ENCODE data around the gene CCDC6.

Gene CCDC6

DNA sequence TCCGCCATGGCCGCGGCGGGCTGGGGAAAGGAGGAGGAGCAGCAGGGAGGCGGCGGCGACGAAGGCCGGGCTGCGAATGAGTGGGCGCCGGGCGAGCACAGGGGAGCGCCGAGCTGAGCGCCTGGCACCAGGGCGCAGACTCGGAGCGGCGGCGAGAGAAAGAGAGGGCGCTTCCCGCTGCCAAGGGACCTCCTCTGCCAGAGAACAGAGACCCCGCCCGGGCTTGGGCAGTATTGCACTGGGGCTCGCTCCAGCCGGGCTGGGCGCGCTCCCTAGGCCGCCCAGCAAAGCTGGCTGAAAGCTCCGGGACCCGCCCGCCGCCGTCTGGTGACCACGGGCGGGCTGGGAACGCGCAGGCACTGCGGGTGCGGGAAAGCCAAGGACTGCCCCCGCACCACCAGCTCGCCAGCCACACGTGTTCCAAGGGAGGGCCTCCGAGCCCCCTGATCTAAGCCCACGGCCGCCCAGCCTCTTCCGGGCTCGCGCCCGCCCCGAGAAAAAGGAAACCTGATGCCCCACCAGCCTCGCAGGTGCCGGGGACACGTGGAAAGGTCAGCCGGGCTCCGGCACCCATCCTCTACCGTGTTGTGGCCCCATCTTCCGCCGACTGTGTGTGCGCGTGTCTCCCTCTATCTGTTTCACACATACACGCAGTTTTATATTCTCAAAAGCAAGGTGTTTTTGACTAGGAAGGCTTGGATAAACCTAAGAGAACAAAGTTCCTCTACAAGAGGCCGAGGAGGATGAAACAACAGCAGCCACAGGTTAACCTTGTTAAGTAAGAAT is at the start of gene CCDC6 (continued):
- TF ChIP-seq MZF1 (tag by site-specific recombination; IDR thresholded peaks at IDR 0.05; ENCODE audit: borderline replicate concordance) (no peak; the same call in 1 of the 2 replicates), ZNF548 (tag by site-specific recombination; IDR thresholded peaks at IDR 0.05) (no peak), KLF1 (tag by site-specific recombination; IDR thresholded peaks at IDR 0.05) (peak; percentile 75), YY2 (tag by site-specific recombination; IDR thresholded peaks at IDR 0.05) (peak; percentile 88), ZFP3 (tag by site-specific recombination; IDR thresholded peaks at IDR 0.05; ENCODE audit: low read depth) (no peak), GLI4 (tag by site-specific recombination; IDR thresholded peaks at IDR 0.05) (peak; percentile 81; the same call in 1 of the 2 replicates), ZNF239 (tag by site-specific recombination; IDR thresholded peaks at IDR 0.05) (no peak), ZNF121 (tag by site-specific recombination; IDR thresholded peaks at IDR 0.05) (no peak), ZNF530 (tag by site-specific recombination; IDR thresholded peaks at IDR 0.05; ENCODE audit: low read depth) (no peak), ZNF169 (tag by site-specific recombination; IDR thresholded peaks at IDR 0.05) (no peak), ZNF544 (tag by site-specific recombination; IDR thresholded peaks at IDR 0.05) (no peak), ZNF140 (tag by site-specific recombination; IDR thresholded peaks at IDR 0.05) (no peak), ZEB2 (tag by site-specific recombination; IDR thresholded peaks at IDR 0.05) (peak; percentile 97), KLF10 (tag by site-specific recombination; IDR thresholded peaks at IDR 0.05) (peak; percentile 54; the same call in 1 of the 2 replicates), ZNF629 (tag by site-specific recombination; IDR thresholded peaks at IDR 0.05) (peak; percentile 55), ZNF623 (tag by site-specific recombination; IDR thresholded peaks at IDR 0.05) (no peak), ZNF23 (tag by site-specific recombination; IDR thresholded peaks at IDR 0.05; ENCODE audit: borderline replicate concordance) (no peak), CTCF (tag by site-specific recombination; IDR thresholded peaks at IDR 0.05) (peak; percentile 94), ZNF514 (tag by site-specific recombination; IDR thresholded peaks at IDR 0.05) (no peak), ZSCAN23 (tag by site-specific recombination; IDR thresholded peaks at IDR 0.05) (no peak), OVOL3 (tag by site-specific recombination; IDR thresholded peaks at IDR 0.05) (no peak), BCL6B (tag by site-specific recombination; IDR thresholded peaks at IDR 0.05) (no peak), ZNF433 (tag by site-specific recombination; IDR thresholded peaks at IDR 0.05; ENCODE audit: low read depth) (no peak), ZNF132 (tag by site-specific recombination; IDR thresholded peaks at IDR 0.05; ENCODE audit: borderline replicate concordance) (no peak), SALL2 (tag by site-specific recombination; IDR thresholded peaks at IDR 0.05; ENCODE audit: borderline replicate concordance) (no peak), REPIN1 (tag by site-specific recombination; IDR thresholded peaks at IDR 0.05; ENCODE audit: low read depth) (no peak), ZNF37A (tag by site-specific recombination; IDR thresholded peaks at IDR 0.05) (no peak), ZNF473 (tag by site-specific recombination; IDR thresholded peaks at IDR 0.05) (no peak), ZNF707 (tag by site-specific recombination; IDR thresholded peaks at IDR 0.05) (no peak), ZNF157 (tag by site-specific recombination; IDR thresholded peaks at IDR 0.05) (no peak), ZNF555 (tag by site-specific recombination; conservative IDR thresholded peaks at IDR 0.05) (no peak), ZNF350 (tag by site-specific recombination; IDR thresholded peaks at IDR 0.05) (no peak), MYNN (tag by site-specific recombination; IDR thresholded peaks at IDR 0.05; ENCODE audit: borderline replicate concordance) (no peak)
- TF ChIP-seq, protein P1, sequence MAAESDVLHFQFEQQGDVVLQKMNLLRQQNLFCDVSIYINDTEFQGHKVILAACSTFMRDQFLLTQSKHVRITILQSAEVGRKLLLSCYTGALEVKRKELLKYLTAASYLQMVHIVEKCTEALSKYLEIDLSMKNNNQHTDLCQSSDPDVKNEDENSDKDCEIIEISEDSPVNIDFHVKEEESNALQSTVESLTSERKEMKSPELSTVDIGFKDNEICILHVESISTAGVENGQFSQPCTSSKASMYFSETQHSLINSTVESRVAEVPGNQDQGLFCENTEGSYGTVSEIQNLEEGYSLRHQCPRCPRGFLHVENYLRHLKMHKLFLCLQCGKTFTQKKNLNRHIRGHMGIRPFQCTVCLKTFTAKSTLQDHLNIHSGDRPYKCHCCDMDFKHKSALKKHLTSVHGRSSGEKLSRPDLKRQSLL (tag by site-specific recombination; IDR thresholded peaks at IDR 0.05) = no peak
- TF ChIP-seq, protein P2, sequence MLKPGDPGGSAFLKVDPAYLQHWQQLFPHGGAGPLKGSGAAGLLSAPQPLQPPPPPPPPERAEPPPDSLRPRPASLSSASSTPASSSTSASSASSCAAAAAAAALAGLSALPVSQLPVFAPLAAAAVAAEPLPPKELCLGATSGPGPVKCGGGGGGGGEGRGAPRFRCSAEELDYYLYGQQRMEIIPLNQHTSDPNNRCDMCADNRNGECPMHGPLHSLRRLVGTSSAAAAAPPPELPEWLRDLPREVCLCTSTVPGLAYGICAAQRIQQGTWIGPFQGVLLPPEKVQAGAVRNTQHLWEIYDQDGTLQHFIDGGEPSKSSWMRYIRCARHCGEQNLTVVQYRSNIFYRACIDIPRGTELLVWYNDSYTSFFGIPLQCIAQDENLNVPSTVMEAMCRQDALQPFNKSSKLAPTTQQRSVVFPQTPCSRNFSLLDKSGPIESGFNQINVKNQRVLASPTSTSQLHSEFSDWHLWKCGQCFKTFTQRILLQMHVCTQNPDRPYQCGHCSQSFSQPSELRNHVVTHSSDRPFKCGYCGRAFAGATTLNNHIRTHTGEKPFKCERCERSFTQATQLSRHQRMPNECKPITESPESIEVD (tag by site-specific recombination; IDR thresholded peaks at IDR 0.05) = no peak
- TF ChIP-seq, protein P3, sequence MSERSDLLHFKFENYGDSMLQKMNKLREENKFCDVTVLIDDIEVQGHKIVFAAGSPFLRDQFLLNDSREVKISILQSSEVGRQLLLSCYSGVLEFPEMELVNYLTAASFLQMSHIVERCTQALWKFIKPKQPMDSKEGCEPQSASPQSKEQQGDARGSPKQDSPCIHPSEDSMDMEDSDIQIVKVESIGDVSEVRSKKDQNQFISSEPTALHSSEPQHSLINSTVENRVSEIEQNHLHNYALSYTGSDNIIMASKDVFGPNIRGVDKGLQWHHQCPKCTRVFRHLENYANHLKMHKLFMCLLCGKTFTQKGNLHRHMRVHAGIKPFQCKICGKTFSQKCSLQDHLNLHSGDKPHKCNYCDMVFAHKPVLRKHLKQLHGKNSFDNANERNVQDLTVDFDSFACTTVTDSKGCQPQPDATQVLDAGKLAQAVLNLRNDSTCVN (tag by site-specific recombination; optimal IDR thresholded peaks at IDR 0.05) = peak; percentile 98
